Activated T-helper 9 cell treated with anti-CD3 and anti-CD28 coated beads, Interleukin-2, amount 50 U/mL, for 16 hours (primary cell): ENCODE results near the gene COPRS.

Source experiments
- DNase-seq: peaks from one replicate; pipeline ENCODE4 v3.0.0-alpha.2; 2020; ENCODE audit warnings: low read depth

The COPRS gene

GRCh38 chr17:31807846-31808245, 51.2 kb downstream of the COPRS start:
- DNase-seq = no peak

DNA sequence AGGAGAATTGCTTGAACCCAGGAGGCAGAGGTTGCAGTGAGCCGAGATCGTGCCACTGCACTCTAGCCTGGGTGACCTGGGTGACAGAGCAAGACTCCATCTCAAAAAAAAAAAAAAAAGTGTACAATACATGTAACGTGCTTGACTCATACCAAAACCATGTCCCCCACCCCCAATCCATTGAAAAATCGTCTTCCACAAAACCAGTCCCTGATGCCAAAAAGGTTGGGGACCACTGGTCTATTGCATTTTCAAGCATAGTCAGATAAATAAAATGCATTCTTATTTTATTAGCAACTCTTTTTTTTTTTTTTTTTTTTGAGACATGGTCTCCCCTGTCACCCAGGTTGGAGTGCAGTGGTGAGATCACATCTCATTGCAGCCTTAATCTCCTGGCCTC, 52.1 kb downstream of the COPRS start:
- no peak for DNase-seq

- DNase-seq = no peak
These were observed 55.4 kb downstream of the COPRS start for GRCh38 chr17:31803494-31804213.

GRCh38 chr17:31802502-31802901, 56.5 kb downstream of the COPRS start:
- DNase-seq = no peak
